MM.1S (cell line): ENCODE measurements around the gene SNTA1.
"Not testable (repeated sequence)": the region's sequence is repeated elsewhere in the genome, so short reads cannot be mapped to it uniquely, and the experiment has no call there.

Experiments used
- CTCF ChIP-seq: fragments of 300-600 bp; sonication (generic); IDR thresholded peaks from 2 replicates; pipeline ENCODE4 v1.5.1; 2016; ENCODE audit warnings: antibody characterized with exemption, low read length, mixed read lengths
- EZH2phosphoT487 ChIP-seq: fragments of 300-600 bp; sonication (generic); IDR thresholded peaks from 2 replicates; pipeline ENCODE4 v1.6.1; 2018; ENCODE audit warnings: antibody characterized with exemption, low read length

- not testable (repeated sequence) for TF ChIP-seq CTCF, EZH2phosphoT487
Observed at GRCh38 chr20:33464759-33465158, 21.2 kb upstream of the SNTA1 start.
